ENCODE results near the gene EIF6.

Gene EIF6

GRCh38 chr20:35277531-35278395 is 6.8 kb downstream of the EIF6 start, which contains the start of gene MMP24OS:
TSS of gene MMP24OS (minus strand) at chr20:35278122. CDS start at chr20:35277929, 193 bp downstream.
- H3K4me1 ChIP-seq (ENCODE audit: control insufficient read depth, insufficient read depth, low read length): no peaks in the 10 kb centered on the region

GRCh38 chr20:35277127-35277526 is 7.4 kb downstream of the EIF6 start:
- Histone ChIP-seq H3K4me1 (ENCODE audit: control insufficient read depth, insufficient read depth, low read length) (no peaks in the 10 kb centered on the region), H3K27me3 (ENCODE audit: control insufficient read depth, insufficient read depth, low read length) (no peaks in the 10 kb centered on the region), H3K27ac (ENCODE audit: low read depth, low read length) (peak overlapping the region; percentile 92), H3K4me3 (ENCODE audit: low read length) (peak overlapping the region; percentile 72), H3K9ac (ENCODE audit: low read length) (peak overlapping the region; percentile 79), H3K36me3 (ENCODE audit: control insufficient read depth, insufficient read depth, low read length) (peaks cover 21% of the 10 kb centered on the region)

More at GRCh38 chr20:35277531-35278395, 6.8 kb downstream of the EIF6 start, which contains the start of gene MMP24OS:
- H3K36me3 ChIP-seq (ENCODE audit: control insufficient read depth, insufficient read depth, low read length): peaks cover 21% of the 10 kb centered on the region
- H3K9ac ChIP-seq (ENCODE audit: low read length): peak within 1 kb of the TSS; percentile 79
- peak within 1 kb of the TSS; percentile 92 for H3K27ac ChIP-seq (ENCODE audit: low read depth, low read length)
- H3K4me3 ChIP-seq (ENCODE audit: low read length): peak within 1 kb of the TSS; percentile 72
- H3K27me3 ChIP-seq (ENCODE audit: control insufficient read depth, insufficient read depth, low read length): no peaks in the 10 kb centered on the region

GRCh38 chr20:35276408-35276807 is 8.2 kb downstream of the EIF6 start:
- Histone ChIP-seq H3K36me3 (ENCODE audit: control insufficient read depth, insufficient read depth, low read length) (peaks cover 21% of the 10 kb centered on the region), H3K27ac (ENCODE audit: low read depth, low read length) (no peak overlapping the region), H3K9ac (ENCODE audit: low read length) (no peak overlapping the region), H3K27me3 (ENCODE audit: control insufficient read depth, insufficient read depth, low read length) (no peaks in the 10 kb centered on the region), H3K4me1 (ENCODE audit: control insufficient read depth, insufficient read depth, low read length) (no peaks in the 10 kb centered on the region), H3K4me3 (ENCODE audit: low read length) (peak overlapping the region; percentile 72)

DNA sequence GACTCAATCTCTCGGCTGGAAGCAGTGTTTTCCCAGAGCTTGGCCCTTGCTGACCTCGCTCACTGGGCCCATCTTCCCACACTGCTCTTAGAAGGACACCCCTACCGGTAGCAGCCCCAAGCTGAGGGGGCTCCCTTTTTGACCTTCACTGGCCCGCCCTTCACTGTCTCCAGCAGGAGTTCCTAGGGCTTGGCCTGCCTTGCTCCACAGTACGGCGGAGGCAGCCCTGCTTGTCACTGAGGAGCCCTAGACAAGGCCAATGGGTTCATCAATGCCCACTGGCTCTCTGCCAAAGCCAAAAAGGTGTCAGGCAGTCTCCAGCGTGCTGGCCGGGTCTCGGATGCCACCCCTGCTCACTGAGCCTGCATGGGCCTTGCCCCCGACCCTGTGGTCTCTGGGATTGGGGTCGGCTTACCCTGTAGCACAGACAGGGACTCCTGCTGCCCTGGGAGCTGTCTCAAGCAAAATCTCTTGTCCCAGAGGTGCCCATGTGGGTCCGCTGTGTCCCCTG is 8.8 kb downstream of the EIF6 start:
- no peak overlapping the region for H3K9ac ChIP-seq (ENCODE audit: low read length)
- no peak overlapping the region for H3K27ac ChIP-seq (ENCODE audit: low read depth, low read length)
- H3K27me3 ChIP-seq (ENCODE audit: control insufficient read depth, insufficient read depth, low read length): no peaks in the 10 kb centered on the region
- H3K4me3 ChIP-seq (ENCODE audit: low read length): no peak overlapping the region
- H3K4me1 ChIP-seq (ENCODE audit: control insufficient read depth, insufficient read depth, low read length): no peaks in the 10 kb centered on the region
- H3K36me3 ChIP-seq (ENCODE audit: control insufficient read depth, insufficient read depth, low read length): peaks cover 21% of the 10 kb centered on the region

GRCh38 chr20:35274172-35275092 is 10.1 kb downstream of the EIF6 start:
- Histone ChIP-seq H3K27ac (ENCODE audit: low read depth, low read length) (no peak overlapping the region), H3K36me3 (ENCODE audit: control insufficient read depth, insufficient read depth, low read length) (peaks cover 18% of the 10 kb centered on the region), H3K4me3 (ENCODE audit: low read length) (no peak overlapping the region), H3K4me1 (ENCODE audit: control insufficient read depth, insufficient read depth, low read length) (no peaks in the 10 kb centered on the region), H3K27me3 (ENCODE audit: control insufficient read depth, insufficient read depth, low read length) (no peaks in the 10 kb centered on the region), H3K9ac (ENCODE audit: low read length) (no peak overlapping the region)

- Histone ChIP-seq H3K4me3 (ENCODE audit: low read length) (no peak overlapping the region), H3K27ac (ENCODE audit: low read depth, low read length) (no peak overlapping the region), H3K27me3 (ENCODE audit: control insufficient read depth, insufficient read depth, low read length) (no peaks in the 10 kb centered on the region), H3K9ac (ENCODE audit: low read length) (no peak overlapping the region), H3K36me3 (ENCODE audit: control insufficient read depth, insufficient read depth, low read length) (peaks cover 14% of the 10 kb centered on the region), H3K4me1 (ENCODE audit: control insufficient read depth, insufficient read depth, low read length) (no peaks in the 10 kb centered on the region)
Measured at GRCh38 chr20:35273449-35274171, 11.0 kb downstream of the EIF6 start.

GRCh38 chr20:35271904-35272303 is 12.7 kb downstream of the EIF6 start:
- peaks cover 12% of the 10 kb centered on the region for H3K36me3 ChIP-seq (ENCODE audit: control insufficient read depth, insufficient read depth, low read length)
- no peak overlapping the region for H3K9ac ChIP-seq (ENCODE audit: low read length)

DNA sequence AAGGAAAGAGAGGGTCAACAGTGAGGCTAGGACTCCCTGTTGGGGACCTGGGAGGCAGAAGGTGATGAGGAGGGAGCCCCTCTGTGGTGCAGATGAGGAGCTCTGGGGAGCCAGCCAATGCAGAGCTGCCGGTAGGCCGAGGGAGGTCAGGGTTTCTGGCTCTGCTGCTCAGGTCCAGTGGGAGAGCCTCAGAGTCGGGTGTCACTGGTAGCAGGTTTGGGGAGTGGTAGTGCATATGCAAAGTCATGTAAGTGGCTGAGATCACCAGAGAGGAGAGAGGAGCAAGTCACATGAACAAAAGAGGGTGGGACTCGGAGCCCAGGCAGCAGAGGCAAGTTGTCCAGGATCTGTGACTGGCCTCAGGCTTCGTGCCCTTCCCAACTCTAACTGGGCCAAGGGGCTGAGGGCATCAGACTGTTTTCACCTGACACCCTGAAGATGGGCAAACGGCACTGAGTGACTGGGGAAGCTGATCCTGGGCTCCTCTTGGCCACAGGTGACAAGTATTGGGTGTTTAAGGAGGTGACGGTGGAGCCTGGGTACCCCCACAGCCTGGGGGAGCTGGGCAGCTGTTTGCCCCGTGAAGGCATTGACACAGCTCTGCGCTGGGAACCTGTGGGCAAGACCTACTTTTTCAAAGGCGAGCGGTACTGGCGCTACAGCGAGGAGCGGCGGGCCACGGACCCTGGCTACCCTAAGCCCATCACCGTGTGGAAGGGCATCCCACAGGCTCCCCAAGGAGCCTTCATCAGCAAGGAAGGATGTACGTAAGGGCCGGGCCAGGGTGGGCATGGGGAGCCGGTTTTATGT is 13.3 kb downstream of the EIF6 start:
- Histone ChIP-seq H3K4me1 (ENCODE audit: control insufficient read depth, insufficient read depth, low read length) (no peaks in the 10 kb centered on the region), H3K4me3 (ENCODE audit: low read length) (no peak overlapping the region), H3K9ac (ENCODE audit: low read length) (no peak overlapping the region), H3K36me3 (ENCODE audit: control insufficient read depth, insufficient read depth, low read length) (peaks cover 12% of the 10 kb centered on the region), H3K27me3 (ENCODE audit: control insufficient read depth, insufficient read depth, low read length) (no peaks in the 10 kb centered on the region), H3K27ac (ENCODE audit: low read depth, low read length) (no peak overlapping the region)

More at GRCh38 chr20:35271904-35272303, 12.7 kb downstream of the EIF6 start:
- Histone ChIP-seq H3K4me3 (ENCODE audit: low read length) (no peak overlapping the region), H3K27me3 (ENCODE audit: control insufficient read depth, insufficient read depth, low read length) (no peaks in the 10 kb centered on the region), H3K4me1 (ENCODE audit: control insufficient read depth, insufficient read depth, low read length) (no peaks in the 10 kb centered on the region), H3K27ac (ENCODE audit: low read depth, low read length) (no peak overlapping the region)

- Histone ChIP-seq H3K36me3 (ENCODE audit: control insufficient read depth, insufficient read depth, low read length) (peaks cover 10% of the 10 kb centered on the region), H3K9ac (ENCODE audit: low read length) (no peak overlapping the region), H3K4me1 (ENCODE audit: control insufficient read depth, insufficient read depth, low read length) (no peaks in the 10 kb centered on the region)
Measured at GRCh38 chr20:35270021-35270902, 14.3 kb downstream of the EIF6 start.

DNA sequence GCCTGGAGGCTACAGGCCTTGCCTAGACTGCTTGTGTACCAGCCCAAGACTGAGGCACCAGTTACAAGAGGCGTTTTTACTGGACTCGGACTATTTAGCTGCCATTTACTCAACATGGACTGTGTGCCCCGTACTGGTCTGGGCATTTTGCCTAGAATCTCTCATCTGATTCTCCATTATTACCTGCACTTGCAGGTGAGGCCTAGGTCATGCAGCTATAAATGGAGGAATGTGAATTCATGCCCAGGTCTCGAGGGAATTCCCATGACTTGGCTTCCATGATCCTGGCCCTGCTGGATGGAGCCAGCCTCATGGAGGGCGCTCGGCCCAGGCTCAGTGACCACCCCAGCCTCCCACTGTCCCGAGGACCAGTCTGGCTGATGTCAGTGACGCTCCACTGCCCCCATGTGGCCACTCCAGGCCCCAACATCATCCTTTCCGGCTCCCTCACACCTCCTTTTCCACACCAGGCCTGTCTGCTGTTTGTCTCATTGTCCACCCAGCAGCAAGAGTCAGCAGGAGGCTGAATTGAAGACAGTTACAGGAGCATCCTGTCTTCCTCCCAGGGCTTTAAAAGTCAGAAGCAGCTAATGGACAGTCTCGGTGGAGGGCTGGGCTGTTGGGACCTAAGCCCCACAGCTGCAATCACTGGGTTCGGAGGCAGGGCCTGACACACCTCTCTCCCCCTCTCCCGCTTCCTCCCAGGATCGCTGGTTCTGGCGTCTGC is 15.4 kb downstream of the EIF6 start:
- peaks cover under 1% of the 10 kb centered on the region for H3K4me1 ChIP-seq (ENCODE audit: control insufficient read depth, insufficient read depth, low read length)
- no peak overlapping the region for H3K4me3 ChIP-seq (ENCODE audit: low read length)
- no peaks in the 10 kb centered on the region for H3K27me3 ChIP-seq (ENCODE audit: control insufficient read depth, insufficient read depth, low read length)
- no peak overlapping the region for H3K27ac ChIP-seq (ENCODE audit: low read depth, low read length)
- H3K9ac ChIP-seq (ENCODE audit: low read length): no peak overlapping the region
- H3K36me3 ChIP-seq (ENCODE audit: control insufficient read depth, insufficient read depth, low read length): peaks cover 10% of the 10 kb centered on the region

More at GRCh38 chr20:35270021-35270902, 14.3 kb downstream of the EIF6 start:
- H3K4me3 ChIP-seq (ENCODE audit: low read length): no peak overlapping the region
- no peak overlapping the region for H3K27ac ChIP-seq (ENCODE audit: low read depth, low read length)
- no peaks in the 10 kb centered on the region for H3K27me3 ChIP-seq (ENCODE audit: control insufficient read depth, insufficient read depth, low read length)
